Measurements from ENCODE around the gene IDUA.

- no peak for TF ChIP-seq CTCF (IDR thresholded peaks at IDR 0.05)
- TF ChIP-seq EZH2 (IDR thresholded peaks at IDR 0.05; ENCODE audit: borderline replicate concordance, insufficient read depth, low read depth, low read length, poor library complexity, severe bottlenecking), result no peak
Measured at GRCh38 chr4:984336-985054, 2.3 kb upstream of the IDUA start.

Measured in B cell (primary cell).